ENCODE measurements around the gene WEE2.
"Not testable (repeated sequence)": the region's sequence is repeated elsewhere in the genome, so short reads cannot be mapped to it uniquely, and the experiment has no call there.

Gene WEE2

DNA sequence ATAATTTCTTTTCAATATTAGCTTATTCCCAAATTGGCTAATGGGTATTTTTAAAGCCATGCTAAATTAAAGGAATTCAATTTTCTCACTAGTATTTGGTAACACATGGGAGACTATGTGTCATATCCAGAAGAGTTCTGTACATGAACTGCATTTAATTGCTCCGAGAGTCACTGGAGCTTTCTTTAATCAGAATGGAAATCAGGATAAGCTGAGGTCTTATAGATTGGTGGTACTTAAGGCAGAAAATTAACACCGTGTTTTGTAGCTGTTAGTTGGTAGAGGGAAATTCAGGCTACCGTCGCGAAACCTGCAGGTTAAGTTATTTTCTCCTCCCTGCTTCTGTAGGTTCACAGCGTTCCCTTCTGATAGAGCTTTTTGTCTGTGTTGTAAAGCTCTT lies at the start of gene WEE2:
TSS of gene WEE2 (plus strand) at position 3 of the 400 bp plus-strand sequence. CDS start 406 bp downstream, outside the sequence.
- no peak for DNase-seq (ENCODE audit: low read depth)

DNA sequence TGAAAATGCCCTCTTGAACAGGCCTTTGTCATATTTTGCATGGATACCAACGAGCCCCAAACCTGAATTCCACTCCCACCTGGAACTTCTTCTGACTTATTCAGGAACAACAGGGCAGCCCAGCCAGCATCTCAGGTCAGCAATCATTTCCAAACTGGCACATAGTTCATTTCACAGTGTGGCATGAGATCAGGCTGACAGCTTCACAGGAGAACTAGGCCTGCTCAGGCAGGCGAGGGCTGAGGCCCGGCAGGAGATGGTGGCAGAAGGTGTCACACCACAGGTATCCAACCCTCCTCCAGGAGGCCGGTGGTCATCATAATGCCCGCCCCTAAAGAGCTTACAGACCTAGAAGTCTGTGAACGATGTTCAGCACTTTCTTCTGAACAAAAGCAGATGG lies 48.7 kb upstream of the WEE2 start:
- no peak for DNase-seq (ENCODE audit: low read depth)

DNA sequence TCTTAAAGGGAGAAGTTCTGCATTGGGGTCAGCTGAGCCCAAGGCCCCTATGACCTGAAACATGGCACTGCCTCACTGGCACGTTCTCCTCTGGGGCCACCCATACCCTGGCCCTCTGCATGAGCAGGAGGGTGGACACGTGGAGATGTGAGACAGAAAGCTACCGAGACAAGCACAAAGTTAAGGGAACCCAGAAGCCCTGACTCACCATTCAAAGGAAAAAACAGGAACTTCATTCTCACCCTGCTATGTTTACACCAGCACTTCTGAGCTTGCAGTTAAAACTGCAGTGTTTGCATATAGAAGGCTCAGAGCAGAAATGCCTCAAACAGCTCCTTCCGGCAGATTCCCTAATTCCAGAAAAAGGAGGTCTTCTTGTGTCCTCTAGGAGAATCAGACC lies 47.9 kb upstream of the WEE2 start:
- no peak for DNase-seq (ENCODE audit: low read depth)

DNA sequence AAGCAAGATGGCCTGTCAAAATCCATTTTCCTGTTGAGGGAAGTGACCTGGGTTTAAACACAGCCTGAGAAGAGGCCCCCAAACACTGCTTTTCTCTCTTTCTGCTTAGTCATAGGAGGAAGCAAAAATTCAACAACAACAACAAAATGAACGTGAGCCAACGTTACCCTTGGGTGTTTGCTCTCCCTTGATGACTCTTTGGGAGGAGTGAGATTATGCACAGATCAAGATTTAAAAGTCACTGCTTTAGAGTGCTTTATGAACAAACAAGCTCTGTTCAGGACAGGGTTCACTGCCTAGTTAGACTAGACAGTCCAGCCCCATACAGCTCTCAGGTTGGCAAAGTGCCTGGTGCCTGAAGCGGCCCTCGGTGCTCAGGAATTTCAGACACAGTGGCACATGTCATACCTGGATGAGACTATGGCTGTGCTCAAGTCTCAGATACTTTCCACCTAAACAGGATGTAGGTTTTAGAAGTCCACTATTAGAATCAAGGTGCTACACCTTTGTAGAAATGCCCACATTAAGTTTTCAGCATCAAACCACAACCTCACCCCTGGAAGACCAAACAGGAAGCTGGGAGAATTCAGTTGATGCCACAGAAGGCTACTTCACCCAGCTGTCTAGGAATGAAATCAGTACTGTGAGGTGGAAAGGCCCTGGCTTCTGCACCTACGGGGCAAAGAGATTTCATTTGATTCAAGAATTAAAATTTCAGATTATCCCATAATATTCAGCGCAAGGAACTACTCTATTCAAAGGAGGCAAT lies 44.9 kb upstream of the WEE2 start:
- DNase-seq (ENCODE audit: low read depth) = no peak

DNA sequence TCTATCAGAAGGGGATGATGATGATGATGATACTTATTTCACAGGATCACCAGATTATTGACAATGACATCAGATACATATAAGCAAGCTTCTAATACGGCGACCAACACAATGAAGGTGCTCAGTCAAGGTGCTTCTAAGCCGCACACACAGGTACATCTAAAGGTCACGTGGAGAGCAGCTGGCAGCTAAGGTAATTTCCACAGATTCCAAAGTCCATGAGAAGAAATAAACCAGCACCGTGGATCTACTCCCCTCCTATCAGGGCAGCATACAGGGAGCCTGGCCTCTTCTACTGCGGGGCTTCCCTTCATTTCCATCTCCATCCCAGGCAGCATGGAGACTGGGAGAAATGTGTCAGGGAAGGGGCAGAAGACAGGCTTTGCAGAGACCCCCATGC lies 43.7 kb upstream of the WEE2 start:
- no peak for DNase-seq (ENCODE audit: low read depth)

DNA sequence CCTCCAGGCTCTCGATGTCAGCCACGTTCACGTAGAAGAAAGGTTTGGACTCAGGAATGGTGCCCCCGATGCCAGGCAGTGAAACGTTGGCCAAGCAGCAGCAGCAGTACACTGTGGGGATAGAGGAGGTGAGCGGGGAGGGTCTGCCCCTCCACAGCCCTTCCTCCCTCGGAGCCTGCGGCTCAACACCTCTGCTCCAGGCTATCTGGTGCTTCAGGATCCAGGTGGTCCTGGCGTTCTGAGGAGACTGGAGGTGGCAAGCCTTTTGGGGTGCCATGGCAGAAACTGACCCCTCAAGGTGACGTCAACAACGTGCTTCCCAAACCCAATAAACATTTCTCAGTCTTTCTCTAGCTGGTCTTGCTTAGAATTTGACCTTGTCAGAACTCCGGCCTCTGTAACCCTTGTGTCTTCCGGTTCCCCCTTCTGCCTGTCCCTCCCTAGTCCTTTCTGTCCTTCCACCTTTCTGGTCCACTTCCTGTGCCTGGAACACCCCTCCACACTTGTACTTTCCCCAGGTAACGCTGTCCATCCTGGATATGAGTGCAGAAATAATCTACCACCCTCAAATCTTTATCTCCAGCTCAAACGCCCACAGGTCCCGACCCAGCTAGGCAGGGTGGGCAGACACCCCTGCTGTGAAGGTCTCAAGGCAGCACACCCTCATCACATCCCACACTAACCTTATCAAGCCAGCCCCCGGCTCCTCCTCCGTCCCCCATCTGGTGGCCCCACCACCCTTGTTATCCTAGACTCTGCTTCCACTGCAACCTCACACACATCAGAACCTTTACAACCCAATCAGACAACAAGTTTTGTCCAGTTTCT lies 42.7 kb upstream of the WEE2 start:
- no peak for DNase-seq (ENCODE audit: low read depth)

DNA sequence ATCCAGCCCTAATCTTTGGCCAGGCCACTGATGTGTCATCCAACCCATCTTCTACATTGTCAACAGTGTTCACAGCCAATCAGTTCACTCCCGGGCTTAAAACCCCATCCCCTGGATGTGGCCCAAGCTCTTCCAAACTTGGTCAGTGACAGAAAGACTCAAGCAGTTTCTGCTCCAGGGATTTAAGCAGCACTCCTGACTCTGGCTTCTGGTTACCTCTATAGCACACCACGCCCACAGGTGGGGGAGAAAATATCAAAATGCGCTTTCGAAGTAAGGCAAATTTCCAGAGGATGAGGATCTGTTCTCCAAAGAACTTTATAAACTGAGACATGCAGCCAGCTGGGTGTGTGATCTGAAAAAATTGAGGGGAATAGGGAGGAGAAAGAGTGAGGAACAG lies 42.1 kb upstream of the WEE2 start:
- no peak for DNase-seq (ENCODE audit: low read depth)

DNA sequence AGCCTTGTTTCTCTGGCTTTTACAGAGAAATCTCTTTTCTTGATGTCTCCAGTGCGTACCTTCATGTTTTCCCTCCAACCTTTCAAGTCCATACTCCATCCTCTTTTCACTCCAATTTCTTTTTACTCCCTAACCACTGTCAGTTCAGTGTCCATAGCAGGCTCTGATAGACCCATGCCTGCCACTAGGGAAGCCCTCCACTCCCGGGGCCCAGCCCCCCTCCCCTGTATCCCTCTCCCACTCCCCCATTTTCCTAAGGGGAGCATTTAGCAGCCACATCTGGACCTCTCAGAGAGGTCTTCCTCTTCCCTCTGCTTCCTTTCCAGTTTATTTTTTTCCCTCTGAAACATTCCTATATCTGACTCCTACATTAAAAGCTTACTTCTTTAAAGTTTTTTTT lies 39.3 kb upstream of the WEE2 start:
- no peak for DNase-seq (ENCODE audit: low read depth)

DNA sequence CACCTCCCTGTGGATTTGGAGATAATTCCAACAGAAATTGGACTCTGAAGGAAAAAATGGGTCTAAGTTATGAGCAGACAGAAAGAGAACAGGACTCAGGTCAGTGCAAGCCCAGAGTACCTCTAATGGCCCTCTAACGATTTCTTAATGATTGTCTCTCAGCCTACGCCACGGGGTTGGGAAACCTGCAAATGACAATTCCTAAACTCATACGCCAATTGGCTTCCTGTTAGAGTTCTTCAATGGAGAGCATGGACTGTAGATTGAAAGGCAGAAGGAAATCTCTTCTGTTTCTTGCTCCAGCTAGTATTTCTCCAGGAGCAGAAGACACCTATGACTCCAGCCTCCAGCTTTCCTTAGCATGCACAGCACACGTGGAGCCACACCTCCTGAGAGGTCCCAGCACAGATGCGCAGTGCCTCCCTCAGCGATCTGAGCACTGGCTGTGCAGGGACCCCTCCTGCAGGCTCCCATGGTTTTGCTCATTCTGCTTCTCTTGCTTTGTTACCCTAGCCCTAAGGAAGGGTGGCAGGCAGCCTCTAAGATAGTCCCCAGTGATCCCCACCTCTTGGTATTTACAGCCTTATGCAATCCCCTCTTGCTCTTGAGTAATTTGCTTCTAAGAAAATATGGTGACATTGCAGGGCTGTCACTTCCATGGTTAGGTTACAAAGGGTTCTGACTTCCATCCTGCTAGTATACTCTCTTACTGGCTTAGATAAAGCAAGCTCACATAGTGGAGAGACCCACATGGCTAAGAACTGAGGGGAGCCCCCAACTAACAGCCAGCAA lies 36.3 kb upstream of the WEE2 start:
- no peak for DNase-seq (ENCODE audit: low read depth)

DNA sequence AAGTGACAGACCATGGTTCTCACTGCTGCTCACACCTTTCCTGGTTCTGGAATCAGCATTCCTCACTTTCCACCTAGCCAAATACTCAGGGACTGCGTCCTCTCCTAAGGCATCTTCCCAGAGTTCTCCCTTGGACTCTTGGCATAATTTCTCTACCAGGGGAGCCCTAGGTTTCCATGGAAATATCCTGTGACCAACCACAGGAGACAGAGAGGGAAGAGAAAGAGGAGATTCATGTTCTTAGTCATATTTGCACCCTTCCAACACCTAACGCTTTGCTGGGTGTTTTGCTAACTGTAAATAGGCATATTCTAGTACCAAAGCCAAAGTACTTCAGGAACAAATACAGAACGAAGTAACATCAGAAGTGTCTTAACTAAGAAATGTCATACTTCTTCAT lies 34.8 kb upstream of the WEE2 start:
- no peak for DNase-seq (ENCODE audit: low read depth)

DNA sequence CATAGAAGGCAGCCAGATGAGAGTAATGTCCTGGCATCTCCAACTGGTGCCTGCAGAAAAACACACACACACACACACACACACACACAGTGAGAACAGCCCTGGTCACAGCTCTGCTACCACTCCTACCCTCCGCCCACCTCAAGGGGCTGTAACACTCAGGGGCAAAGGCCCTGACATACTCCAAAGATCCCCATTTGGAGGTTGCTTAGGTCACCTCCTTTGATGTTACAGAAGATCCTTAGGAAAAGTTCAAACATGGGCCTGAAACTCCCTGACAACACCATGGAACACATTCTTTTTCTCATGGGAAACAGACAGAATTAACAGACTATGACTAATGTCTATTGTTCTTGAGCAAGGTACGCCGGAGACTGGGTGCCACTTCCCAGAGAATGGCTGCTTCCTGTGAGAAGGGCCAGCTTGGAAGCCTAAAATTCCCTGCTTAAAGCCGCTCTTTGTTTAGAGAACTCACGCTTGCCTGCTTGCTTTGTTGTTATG lies 33.9 kb upstream of the WEE2 start:
- no peak for DNase-seq (ENCODE audit: low read depth)

DNA sequence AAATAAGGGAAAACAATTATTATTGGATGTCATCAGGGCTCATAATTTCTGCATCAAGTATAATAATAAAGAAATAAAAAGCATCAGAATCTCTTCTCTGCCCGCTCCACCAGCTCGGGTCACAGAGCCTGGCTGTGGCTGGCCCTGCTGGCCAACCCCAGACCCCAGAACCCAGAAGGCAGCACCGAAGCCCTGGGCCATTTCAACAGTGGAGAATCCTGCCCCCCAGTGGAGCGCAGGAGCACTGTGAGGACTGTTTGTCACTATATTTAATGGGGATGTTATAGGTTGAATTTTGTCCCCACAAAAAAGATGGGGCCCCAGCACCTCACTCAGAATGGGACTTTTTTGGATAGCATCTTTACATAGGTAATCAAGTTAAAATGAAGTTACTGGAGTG lies 33.5 kb upstream of the WEE2 start:
- no peak for DNase-seq (ENCODE audit: low read depth)

DNA sequence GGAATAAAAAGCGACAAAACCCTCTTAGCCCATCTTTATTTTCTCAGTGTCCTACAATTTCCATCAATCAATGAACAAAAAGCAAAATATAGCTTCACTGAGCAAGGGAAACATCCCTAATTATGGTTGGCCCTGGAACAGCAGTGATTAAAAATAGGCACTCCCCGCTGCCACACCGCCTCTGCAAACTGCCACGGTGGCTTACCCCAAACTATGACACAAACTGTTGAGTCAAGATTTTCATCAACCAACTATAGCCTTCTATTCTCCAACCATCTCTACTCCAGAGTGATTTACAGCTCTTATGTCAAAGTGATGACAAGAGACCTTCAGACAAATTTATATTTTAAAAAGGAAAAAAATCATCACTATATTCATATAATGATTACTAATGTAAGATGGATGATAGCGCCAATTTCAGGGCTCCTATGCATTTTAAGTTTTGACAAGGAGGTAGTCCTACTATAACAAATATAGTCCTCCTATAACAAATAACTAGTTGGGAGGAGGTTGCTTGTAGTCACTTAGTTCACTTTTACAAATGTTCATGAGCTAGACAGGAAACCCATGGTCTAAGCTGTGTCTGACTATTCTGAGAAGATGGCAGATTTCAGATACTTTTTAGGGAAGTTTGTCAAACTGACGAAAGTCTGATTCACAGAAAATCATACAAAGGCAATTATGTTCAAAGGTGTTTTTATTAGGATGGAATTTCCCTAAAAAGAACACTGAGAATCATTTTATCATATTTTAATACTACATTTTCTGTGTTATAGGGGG lies 32.5 kb upstream of the WEE2 start:
- no peak for DNase-seq (ENCODE audit: low read depth)

DNA sequence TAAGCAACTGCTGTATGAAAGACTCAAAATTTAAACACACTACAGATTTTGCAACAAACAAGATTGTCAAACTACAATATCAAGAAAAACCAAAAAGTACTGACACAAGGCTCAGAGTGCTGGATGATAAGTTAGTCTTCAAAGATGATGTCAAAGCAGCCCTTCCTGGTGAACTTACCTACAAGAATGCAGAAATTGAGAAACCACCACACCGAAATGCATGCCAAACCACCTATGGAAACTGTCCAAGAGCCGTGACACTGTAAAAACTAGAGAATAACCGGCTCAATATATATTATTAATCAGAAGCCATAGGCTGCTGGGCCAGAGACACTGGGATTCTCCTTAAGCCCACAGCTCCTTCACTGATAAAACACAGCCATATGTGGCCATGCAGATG lies 31.5 kb upstream of the WEE2 start:
- DNase-seq (ENCODE audit: low read depth) = no peak

DNA sequence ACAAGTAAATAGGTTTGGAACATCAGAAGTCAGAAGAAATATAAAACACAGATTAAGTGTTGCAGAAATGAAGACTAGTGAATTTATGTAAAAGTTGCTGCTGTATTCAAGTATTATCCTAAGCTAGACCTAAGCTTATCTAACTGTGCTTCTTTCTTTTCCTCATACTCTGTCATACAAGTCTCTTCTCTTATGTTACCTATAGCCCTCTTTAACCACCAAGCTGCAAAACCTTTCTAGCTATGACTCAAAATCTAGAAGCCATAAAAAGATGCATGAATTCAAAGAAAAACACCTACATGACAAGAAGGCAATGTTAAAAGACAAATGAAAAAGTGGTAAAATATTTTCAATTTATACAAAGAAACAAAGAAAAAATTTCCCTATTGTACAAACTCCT lies 29.1 kb upstream of the WEE2 start:
- DNase-seq (ENCODE audit: low read depth) = no peak

DNA sequence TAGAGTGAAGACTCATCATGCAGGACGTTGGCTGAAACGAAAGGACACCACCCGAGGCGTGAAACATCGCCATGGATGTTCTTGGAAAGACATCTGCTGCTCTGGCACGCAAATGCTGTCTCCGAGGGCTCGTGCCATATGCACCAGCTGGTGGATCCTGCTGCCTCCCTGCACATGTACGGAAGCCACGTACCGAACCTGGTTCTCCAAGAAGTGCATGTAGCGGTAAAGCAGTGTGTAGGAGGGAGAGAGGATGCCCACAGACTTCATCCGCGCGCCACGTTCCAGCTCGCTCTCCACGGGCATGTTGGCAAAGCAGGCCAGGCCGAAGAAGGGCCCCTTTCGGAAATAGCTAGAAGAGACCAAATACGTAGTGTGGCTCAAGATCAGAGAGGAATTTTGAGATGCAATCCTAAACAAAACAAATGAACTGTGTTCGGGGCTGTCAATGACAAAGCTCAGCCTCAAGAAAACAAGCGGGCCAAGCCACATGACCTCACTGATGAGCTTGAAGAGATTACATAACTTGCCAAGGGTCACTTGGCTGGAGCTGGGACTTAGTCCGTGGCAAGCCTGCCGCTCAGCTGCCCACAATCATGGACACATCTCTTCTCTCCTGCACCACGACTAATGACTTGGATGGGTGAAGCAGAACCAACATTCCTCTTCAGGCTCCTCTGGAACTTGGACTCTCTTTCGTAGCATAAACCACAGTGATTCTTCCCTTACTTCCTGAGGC lies 22.7 kb upstream of the WEE2 start:
- DNase-seq (ENCODE audit: low read depth) = no peak

DNA sequence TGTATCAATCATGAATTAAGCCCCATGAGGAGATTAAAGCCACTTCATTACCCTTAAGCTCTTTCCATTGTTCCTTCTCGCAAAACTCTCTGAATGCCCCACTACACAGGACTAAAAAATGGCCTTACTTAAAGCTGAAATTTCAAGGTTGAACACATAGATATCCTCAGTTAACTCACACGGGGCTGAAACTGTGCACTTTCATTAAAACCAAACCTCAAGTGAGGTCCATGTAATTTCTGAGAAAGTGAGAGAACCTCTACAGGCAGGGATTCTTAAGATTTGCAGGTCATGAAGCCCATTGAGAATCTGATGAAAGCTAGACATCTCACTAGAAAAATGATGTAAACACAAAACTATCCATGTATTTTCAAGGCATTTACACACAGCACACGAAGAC lies 22.1 kb upstream of the WEE2 start:
- no peak for DNase-seq (ENCODE audit: low read depth)

DNA sequence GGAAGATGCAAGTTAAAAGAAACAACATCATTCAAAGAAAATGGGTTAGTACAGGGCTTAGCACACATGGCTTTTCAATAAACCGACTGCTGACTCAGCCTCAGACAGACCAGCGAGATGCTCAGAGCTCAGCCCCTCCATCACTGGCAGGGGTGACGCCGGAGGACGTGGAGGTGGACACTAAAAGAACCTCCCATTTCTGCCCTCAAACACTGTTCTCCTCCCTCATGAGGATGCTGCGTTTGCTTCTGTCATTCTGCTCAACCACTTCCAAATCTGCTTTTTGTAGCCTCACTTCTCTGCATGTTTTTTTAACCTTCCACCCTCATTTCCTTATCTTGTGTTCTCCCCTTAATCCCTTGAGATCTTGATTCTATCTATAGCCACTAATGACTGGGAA lies 21.5 kb upstream of the WEE2 start:
- DNase-seq (ENCODE audit: low read depth) = no peak

DNA sequence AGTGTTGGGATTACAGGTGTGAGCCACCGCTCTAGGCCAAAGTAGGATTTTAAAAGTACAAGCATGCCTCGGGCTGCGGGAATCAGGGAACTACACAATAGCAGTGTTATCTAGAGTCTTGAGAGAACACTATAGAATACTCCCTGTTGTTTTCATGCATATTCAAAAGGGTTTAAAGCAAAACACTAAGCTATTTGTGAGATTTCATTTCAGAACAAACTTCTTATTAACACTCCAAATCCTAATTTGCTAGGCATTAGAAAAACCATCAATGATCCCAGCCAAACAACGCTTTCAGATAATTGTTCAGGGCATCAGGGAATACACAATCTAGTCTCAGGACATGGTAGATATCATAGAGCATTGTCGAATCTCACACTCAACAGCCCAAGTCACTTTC lies 20.1 kb upstream of the WEE2 start:
- DNase-seq (ENCODE audit: low read depth) = no peak

DNA sequence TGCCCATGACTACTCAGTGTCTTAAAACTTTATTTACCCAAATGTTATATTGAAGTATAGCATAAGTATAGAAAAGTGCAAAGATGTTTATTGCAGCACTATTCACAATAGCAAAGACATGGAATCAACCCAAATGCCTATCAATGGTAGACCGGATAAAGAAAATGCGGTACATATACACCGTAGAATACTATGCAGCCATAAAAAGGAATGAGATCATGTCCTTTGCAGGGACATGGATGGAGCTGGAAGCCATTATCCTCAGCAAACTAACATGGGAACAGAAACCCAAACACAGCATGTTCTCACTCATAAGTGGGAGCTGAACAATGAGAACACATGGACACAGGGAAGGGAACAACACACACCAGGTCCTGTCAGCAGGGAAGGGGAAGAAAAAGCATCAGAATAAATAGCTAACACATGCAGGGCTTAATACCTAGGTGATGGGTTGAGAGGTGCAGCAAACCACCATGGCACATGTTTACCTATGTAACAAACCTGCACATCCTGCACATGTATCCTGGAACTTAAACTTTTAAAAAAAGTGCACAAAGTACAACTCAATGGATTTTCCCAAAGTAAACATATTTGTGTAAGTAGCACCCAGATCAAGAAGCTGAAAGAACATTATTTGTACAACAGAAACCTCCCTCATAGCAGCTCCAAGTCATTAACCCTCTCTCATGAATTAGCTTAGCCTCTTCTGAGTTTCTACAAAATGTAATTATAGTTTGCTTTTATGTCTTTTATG lies 18.9 kb upstream of the WEE2 start:
- DNase-seq (ENCODE audit: low read depth) = not testable (repeated sequence)
